ENCODE measurements around the gene NOVA1.

GRCh38 chr14:26531894-26532293, 65.9 kb downstream of the NOVA1 start:
- TF ChIP-seq CTCF (IDR thresholded peaks at IDR 0.05), result no peak
- TF ChIP-seq POLR2A (IDR thresholded peaks at IDR 0.05), result no peak
- no peak for TF ChIP-seq EP300 (IDR thresholded peaks at IDR 0.05)

Data from ovary (tissue), 3 donors.